Coronary artery (tissue), 2 donors: ENCODE data around the gene ATP6AP1.
"Not testable (repeated sequence)": the region's sequence is repeated elsewhere in the genome, so short reads cannot be mapped to it uniquely, and the experiment has no call there.

Experiments
- DNase-seq: peaks from one replicate; pipeline ENCODE4 v3.0.0-alpha.2; 2017; ENCODE audit warnings: low spot score
- H3K27ac ChIP-seq, 2 donors: fragments of 200-600 bp; sonication (generic); one replicate each; pipeline ENCODE4 v1.5.1; 2016 to 2019
- H3K4me3 ChIP-seq: fragments of 200-600 bp; sonication (generic); 2 replicates; pipeline ENCODE4 v1.5.1; 2016; ENCODE audit warnings: mild to moderate bottlenecking, moderate library complexity
- CTCF ChIP-seq: fragments of 200-600 bp; sonication (generic); IDR thresholded peaks from one replicate; pipeline ENCODE4 v1.5.1; 2019; ENCODE audit warnings: antibody characterized with exemption

The ATP6AP1 gene

GRCh38 chrX:154397888-154398667, 30.4 kb upstream of the ATP6AP1 start, which contains the start of gene RPL10:
RPL10 (plus strand) TSS chrX:154398377; CDS start chrX:154398520, 143 bp downstream.
- peak; percentile 96 for DNase-seq
- no peak for TF ChIP-seq CTCF
- peak within 1 kb of the TSS; percentile 96 to 99 for H3K27ac ChIP-seq
- peak within 1 kb of the TSS; percentile 84 for H3K4me3 ChIP-seq

GRCh38 chrX:154398668-154399526, 29.6 kb upstream of the ATP6AP1 start:
- Histone ChIP-seq H3K4me3 (peak overlapping the region; percentile 84), H3K27ac (peak overlapping the region; percentile 96 to 99)
- peak; percentile 86 for DNase-seq
- peak; percentile 57 for TF ChIP-seq CTCF

GRCh38 chrX:154399527-154400368, 28.7 kb upstream of the ATP6AP1 start:
- H3K4me3 ChIP-seq = peak overlapping the region; percentile 84
- DNase-seq = no peak

GRCh38 chrX:154400369-154400817, 28.1 kb upstream of the ATP6AP1 start:
- H3K4me3 ChIP-seq = peak overlapping the region; percentile 84
- H3K27ac ChIP-seq, DNase-seq: not testable (repeated sequence)

More at GRCh38 chrX:154399527-154400368, 28.7 kb upstream of the ATP6AP1 start:
- TF ChIP-seq CTCF = no peak
- H3K27ac ChIP-seq = peak overlapping the region in 1 of 2 donors; percentile 99

GRCh38 chrX:154401045-154401799, 27.3 kb upstream of the ATP6AP1 start:
- Histone ChIP-seq H3K27ac (no peak overlapping the region), H3K4me3 (no peak overlapping the region)
- DNase-seq = no peak
- TF ChIP-seq CTCF = no peak

- Histone ChIP-seq H3K27ac (peak overlapping the region in 1 of 2 donors; percentile 6), H3K4me3 (no peak overlapping the region)
- DNase-seq = no peak
- no peak for TF ChIP-seq CTCF
Observed at GRCh38 chrX:154401918-154402621, 26.4 kb upstream of the ATP6AP1 start.
